ENCODE results near the gene EXOC4. TPM values are rescaled to one million over a fixed set of nuclear protein-coding genes. Genes with fewer than 3 reads are reported as not detected.

Gene EXOC4
- total and polyA plus RNA-seq, 2 donors (not counting 1 experiment from before 2014, with no cell fraction given), result 79.6 to 158 TPM

DNA sequence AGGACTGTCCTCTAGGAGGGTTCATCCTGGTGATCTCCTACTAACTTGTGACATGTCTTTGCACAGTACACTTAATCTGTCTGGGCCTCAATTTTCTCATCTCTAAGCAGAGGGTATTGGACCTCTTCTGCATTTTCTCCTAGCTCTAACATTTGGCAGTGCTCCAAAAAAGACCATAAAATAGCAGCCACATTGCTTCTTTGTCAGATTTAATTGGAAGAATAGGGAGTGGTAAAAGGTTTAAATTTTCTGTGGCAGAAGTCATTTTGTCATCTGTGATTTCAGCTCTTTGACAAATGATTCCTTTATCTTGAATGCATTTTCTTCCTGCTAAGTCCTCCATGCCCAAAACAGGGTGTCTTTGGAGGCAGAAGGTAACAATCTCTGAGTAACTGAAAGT lies 584.3 kb downstream of the EXOC4 start:
- no peak for DNase-seq (ENCODE audit: low read depth in 2 of 2)
- Histone ChIP-seq H3K27ac (ENCODE audit: insufficient read depth, low read length) (no peak overlapping the region), H3K36me3 (ENCODE audit: control insufficient read depth, insufficient read depth, low read length) (no peaks in the 10 kb centered on the region), H3K4me2 (ENCODE audit: extremely low read depth, insufficient read depth, low read length) (no peak overlapping the region), H3K79me2 (ENCODE audit: control insufficient read depth, insufficient read depth, low read length) (no peaks in the 10 kb centered on the region), H3K9me3 (ENCODE audit: control insufficient read depth, insufficient read depth, low read depth, low read length) (no peaks in the 10 kb centered on the region), H4K20me1 (ENCODE audit: control insufficient read depth, extremely low read depth, insufficient read depth, low read length) (no peaks in the 10 kb centered on the region), H2AFZ (ENCODE audit: low read length) (no peak overlapping the region), H3K9ac (ENCODE audit: insufficient read depth, low read length) (no peak overlapping the region), H3K27me3 (ENCODE audit: control insufficient read depth, insufficient read depth, low read length) (no peaks in the 10 kb centered on the region), H3K4me1 (ENCODE audit: control insufficient read depth, extremely low read depth, insufficient read depth, low read length) (no peaks in the 10 kb centered on the region), H3K4me3 (replicated peaks in 1 of 4; ENCODE audit: control extremely low read depth in 1 of 4, insufficient read depth in 1 of 4, low read depth in 3 of 4, low read length in 4 of 4) (no peak overlapping the region)
- TF ChIP-seq CTCF (conservative IDR thresholded peaks at IDR 0.05 in 1 of 2, IDR thresholded peaks at IDR 0.05 in 1 of 2; ENCODE audit: low read depth in 1 of 2, low read length in 2 of 2), result no peak
- no peak for TF ChIP-seq EZH2 (IDR thresholded peaks at IDR 0.05; ENCODE audit: low read length, missing control alignments)

- no peaks in the 10 kb centered on the region for H3K36me3 ChIP-seq (ENCODE audit: control insufficient read depth, insufficient read depth, low read length)
- no peak overlapping the region for H3K9ac ChIP-seq (ENCODE audit: insufficient read depth, low read length)
- H3K9me3 ChIP-seq (ENCODE audit: control insufficient read depth, insufficient read depth, low read depth, low read length), result no peaks in the 10 kb centered on the region
- H3K4me1 ChIP-seq (ENCODE audit: control insufficient read depth, extremely low read depth, insufficient read depth, low read length), result no peaks in the 10 kb centered on the region
- no peak overlapping the region for H3K4me3 ChIP-seq (replicated peaks in 1 of 4; ENCODE audit: control extremely low read depth in 1 of 4, insufficient read depth in 1 of 4, low read depth in 3 of 4, low read length in 4 of 4)
- H2AFZ ChIP-seq (ENCODE audit: low read length), result no peak overlapping the region
- no peaks in the 10 kb centered on the region for H3K27me3 ChIP-seq (ENCODE audit: control insufficient read depth, insufficient read depth, low read length)
- no peak for DNase-seq (ENCODE audit: low read depth in 2 of 2)
- no peak overlapping the region for H3K27ac ChIP-seq (ENCODE audit: insufficient read depth, low read length)
- no peak for TF ChIP-seq EZH2 (IDR thresholded peaks at IDR 0.05; ENCODE audit: low read length, missing control alignments)
- no peak for TF ChIP-seq CTCF (conservative IDR thresholded peaks at IDR 0.05 in 1 of 2, IDR thresholded peaks at IDR 0.05 in 1 of 2; ENCODE audit: low read depth in 1 of 2, low read length in 2 of 2)
- no peak overlapping the region for H3K4me2 ChIP-seq (ENCODE audit: extremely low read depth, insufficient read depth, low read length)
- H3K79me2 ChIP-seq (ENCODE audit: control insufficient read depth, insufficient read depth, low read length), result no peaks in the 10 kb centered on the region
- H4K20me1 ChIP-seq (ENCODE audit: control insufficient read depth, extremely low read depth, insufficient read depth, low read length), result no peaks in the 10 kb centered on the region
These were observed 586.2 kb downstream of the EXOC4 start for GRCh38 chr7:133839121-133839520.

DNA sequence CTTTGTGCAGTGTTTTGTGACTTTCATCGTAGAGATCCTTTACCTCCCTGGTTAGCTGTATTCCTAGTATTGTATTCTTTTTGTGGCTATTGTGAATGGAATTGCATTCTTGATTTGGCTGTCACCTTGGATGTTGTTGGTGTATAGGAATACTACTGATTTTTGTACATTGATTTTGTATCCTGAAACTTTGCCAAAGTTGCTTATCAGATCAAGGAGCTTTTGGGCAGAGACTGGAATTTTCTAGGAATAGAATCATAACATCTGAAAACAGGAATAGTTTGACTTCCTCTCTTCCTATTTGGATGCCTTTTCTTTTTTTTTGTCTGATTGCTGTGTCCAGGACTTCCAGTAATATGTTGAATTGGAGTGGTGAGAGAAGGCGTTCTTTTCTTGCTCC lies 590.5 kb downstream of the EXOC4 start:
- no peaks in the 10 kb centered on the region for H3K36me3 ChIP-seq (ENCODE audit: control insufficient read depth, insufficient read depth, low read length)
- H3K4me3 ChIP-seq (replicated peaks in 1 of 4; ENCODE audit: control extremely low read depth in 1 of 4, insufficient read depth in 1 of 4, low read depth in 3 of 4, low read length in 4 of 4), result no peak overlapping the region
- TF ChIP-seq CTCF (conservative IDR thresholded peaks at IDR 0.05 in 1 of 2, IDR thresholded peaks at IDR 0.05 in 1 of 2; ENCODE audit: low read depth in 1 of 2, low read length in 2 of 2) (no peak), EZH2 (IDR thresholded peaks at IDR 0.05; ENCODE audit: low read length, missing control alignments) (no peak)
- H3K9ac ChIP-seq (ENCODE audit: insufficient read depth, low read length), result no peak overlapping the region
- no peak overlapping the region for H3K27ac ChIP-seq (ENCODE audit: insufficient read depth, low read length)
- H3K9me3 ChIP-seq (ENCODE audit: control insufficient read depth, insufficient read depth, low read depth, low read length), result no peaks in the 10 kb centered on the region
- no peak overlapping the region for H3K4me2 ChIP-seq (ENCODE audit: extremely low read depth, insufficient read depth, low read length)
- H3K4me1 ChIP-seq (ENCODE audit: control insufficient read depth, extremely low read depth, insufficient read depth, low read length), result no peaks in the 10 kb centered on the region
- H3K27me3 ChIP-seq (ENCODE audit: control insufficient read depth, insufficient read depth, low read length), result no peaks in the 10 kb centered on the region
- no peak overlapping the region for H2AFZ ChIP-seq (ENCODE audit: low read length)
- no peak for DNase-seq (ENCODE audit: low read depth in 2 of 2)
- no peaks in the 10 kb centered on the region for H4K20me1 ChIP-seq (ENCODE audit: control insufficient read depth, extremely low read depth, insufficient read depth, low read length)
- H3K79me2 ChIP-seq (ENCODE audit: control insufficient read depth, insufficient read depth, low read length), result no peaks in the 10 kb centered on the region

Data from fibroblast of lung (primary cell).